WTC11 (cell line): ENCODE results near the gene CRACR2A. TPM values are rescaled to one million over a fixed set of nuclear protein-coding genes. Genes with fewer than 3 reads are reported as not detected.
A peak's percentile ranks its signal among the peaks of the same experiment; 100 is the strongest.

Source experiments
- ATAC-seq: fragments of 200-7000 bp; cut with Tn5 transposase; 2 replicates; pipeline ENCODE4 v1.10.0; 2021; ENCODE audit warnings: mild to moderate bottlenecking, moderate library complexity
- CTCF ChIA-PET: fragments of 300-600 bp; sonication (Branson Sonifier 250); formaldehyde crosslinking; loops from one replicate; lab custom pipeline; 2021; ENCODE audit warnings: antibody characterized with exemption; lab: Charles Lee
- POLR2A ChIA-PET: fragments of 350-600 bp; sonication (Branson Sonifier 250); formaldehyde crosslinking; loops from one replicate; lab custom pipeline; 2021; ENCODE audit warnings: antibody characterized with exemption; lab: Charles Lee
- DNase-seq: peaks from one replicate; pipeline ENCODE4 v3.0.0; 2021; ENCODE audit warnings: low spot score
- H3K27ac Mint-ChIP-seq: 2 replicates; pipeline ENCODE4 v1.8.0; 2021; ENCODE audit warnings: mixed read lengths
- H3K27me3 Mint-ChIP-seq: 2 replicates; pipeline ENCODE4 v1.8.0; 2021; ENCODE audit warnings: low read depth, mild to moderate bottlenecking, moderate library complexity, mixed read lengths
- H3K36me3 Mint-ChIP-seq: 2 replicates; pipeline ENCODE4 v1.8.0; 2021; ENCODE audit warnings: mixed read lengths
- H3K4me1 Mint-ChIP-seq: 2 replicates; pipeline ENCODE4 v1.8.0; 2022; ENCODE audit warnings: mixed read lengths
- H3K4me3 Mint-ChIP-seq: 2 replicates; pipeline ENCODE4 v1.8.0; 2021; ENCODE audit warnings: mild to moderate bottlenecking, moderate library complexity, mixed read lengths
- H3K9me3 Mint-ChIP-seq: 2 replicates; pipeline ENCODE4 v1.8.0; 2021; ENCODE audit warnings: mixed read lengths
- AR ChIP-seq: fragments of 250-450 bp; sonication (Bioruptor Pico); IDR thresholded peaks from 2 replicates; pipeline ENCODE4 v1.9.0; 2021; ENCODE audit warnings: mild to moderate bottlenecking
- ATF6 ChIP-seq: sonication (generic); formaldehyde crosslinking; IDR thresholded peaks from 2 replicates; pipeline ENCODE4 v1.8.1; 2023; ENCODE audit warnings: mild to moderate bottlenecking, missing genetic modification reagents
- CDX4 ChIP-seq: fragments of 250-450 bp; sonication (Bioruptor Pico); IDR thresholded peaks from 2 replicates; pipeline ENCODE4 v1.9.0; 2021; ENCODE audit warnings: moderate library complexity, mild to moderate bottlenecking, inconsistent platforms, borderline replicate concordance
- FOXP1 ChIP-seq: sonication (generic); formaldehyde crosslinking; IDR thresholded peaks from 2 replicates; pipeline ENCODE4 v1.8.0; 2022; ENCODE audit warnings: missing genetic modification reagents, mild to moderate bottlenecking, moderate library complexity, borderline replicate concordance
- HMGA2 ChIP-seq: fragments of 250-450 bp; sonication (Bioruptor Pico); IDR thresholded peaks from 2 replicates; pipeline ENCODE4 v1.4.0; 2021; ENCODE audit warnings: mild to moderate bottlenecking, moderate library complexity
- JUN ChIP-seq: sonication (generic); formaldehyde crosslinking; IDR thresholded peaks from 2 replicates; pipeline ENCODE4 v1.8.0; 2023; ENCODE audit warnings: mild to moderate bottlenecking, missing genetic modification reagents
- KAT7 ChIP-seq: sonication (generic); formaldehyde crosslinking; IDR thresholded peaks from 2 replicates; pipeline ENCODE4 v1.8.1; 2023; ENCODE audit warnings: missing genetic modification reagents, mild to moderate bottlenecking, borderline replicate concordance
- MAX ChIP-seq: sonication (generic); formaldehyde crosslinking; IDR thresholded peaks from 2 replicates; pipeline ENCODE4 v1.8.0; 2022; ENCODE audit warnings: mild to moderate bottlenecking, missing genetic modification reagents
- NFATC4 ChIP-seq: fragments of 250-450 bp; sonication (Bioruptor Pico); IDR thresholded peaks from 2 replicates; pipeline ENCODE4 v1.9.0; 2021; ENCODE audit warnings: mild to moderate bottlenecking
- NR2C2 ChIP-seq: sonication (generic); formaldehyde crosslinking; IDR thresholded peaks from 2 replicates; pipeline ENCODE4 v1.8.0; 2022; ENCODE audit warnings: mild to moderate bottlenecking, missing genetic modification reagents
- NR3C1 ChIP-seq: sonication (generic); formaldehyde crosslinking; conservative IDR thresholded peaks from 2 replicates; pipeline ENCODE4 v1.8.1; 2023; ENCODE audit warnings: low read depth, mild to moderate bottlenecking, missing genetic modification reagents
- PRRX2 ChIP-seq: fragments of 250-450 bp; sonication (Bioruptor Pico); IDR thresholded peaks from 2 replicates; pipeline ENCODE4 v1.8.0; 2021; ENCODE audit warnings: mild to moderate bottlenecking
- SOX15 ChIP-seq: fragments of 250-450 bp; sonication (Bioruptor Pico); IDR thresholded peaks from 2 replicates; pipeline ENCODE4 v1.9.0; 2021; ENCODE audit warnings: mild to moderate bottlenecking
- TEAD1 ChIP-seq: sonication (generic); formaldehyde crosslinking; IDR thresholded peaks from 2 replicates; pipeline ENCODE4 v1.8.0; 2022; ENCODE audit warnings: mild to moderate bottlenecking, missing genetic modification reagents
- USF2 ChIP-seq: sonication (generic); formaldehyde crosslinking; IDR thresholded peaks from 2 replicates; pipeline ENCODE4 v1.8.1; 2023; ENCODE audit warnings: mild to moderate bottlenecking, missing genetic modification reagents, moderate library complexity
- ZNF416 ChIP-seq: fragments of 250-450 bp; sonication (Bioruptor Pico); IDR thresholded peaks from 2 replicates; pipeline ENCODE4 v1.9.0; 2021; ENCODE audit warnings: mild to moderate bottlenecking, inconsistent platforms
- ZNF532 ChIP-seq: fragments of 250-450 bp; sonication (Bioruptor Pico); IDR thresholded peaks from 2 replicates; pipeline ENCODE4 v1.9.0; 2021; ENCODE audit warnings: mild to moderate bottlenecking, borderline replicate concordance
- total RNA-seq: library from RNA; stranded (reverse); gene quantifications from 3 replicates; pipeline ENCODE4 v1.2.3, GENCODE V29; 2021

CRACR2A gene
- total RNA-seq, 1 experiment from 2014 or later = 2.6 TPM

- Mint-ChIP-seq H3K4me1 (peaks cover 32% of the 10 kb centered on the region), H3K27ac (no peak overlapping the region; the same call in 1 of the 2 replicates), H3K4me3 (no peak overlapping the region), H3K27me3 (no peaks in the 10 kb centered on the region; the same call in 1 of the 2 replicates), H3K36me3 (peaks cover 8% of the 10 kb centered on the region), H3K9me3 (peaks cover 12% of the 10 kb centered on the region)
- TF ChIP-seq NR3C1 (CRISPR knock-in tag) (no peak), USF2 (no peak), PRRX2 (no peak), CDX4 (no peak), KAT7 (no peak), ATF6 (CRISPR knock-in tag) (no peak), FOXP1 (no peak), SOX15 (no peak), ZNF532 (CRISPR knock-in tag) (no peak), AR (CRISPR knock-in tag) (no peak), MAX (CRISPR knock-in tag) (no peak), HMGA2 (no peak), NFATC4 (no peak), TEAD1 (CRISPR knock-in tag) (no peak), JUN (CRISPR knock-in tag) (no peak), NR2C2 (CRISPR knock-in tag) (no peak), ZNF416 (CRISPR knock-in tag) (no peak)
- peak; percentile 40 for DNase-seq
- CTCF ChIA-PET = interaction anchor here (0.9 to 3.2 kb wide), 3 partner anchors 14 to 510 kb away, joined by 3 to 24 read pairs (median 5); no protein-coding TSS in a partner anchor
- POLR2A ChIA-PET = no interaction called here
- peak; percentile 88 for ATAC-seq
These were observed 36.9 kb upstream of the CRACR2A start for GRCh38 chr12:3789838-3790237.
